ENCODE data around the gene EFHC1. TPM values are rescaled to one million over a fixed set of nuclear protein-coding genes. Genes with fewer than 3 reads are reported as not detected.
"Not testable (repeated sequence)": the region's sequence is repeated elsewhere in the genome, so short reads cannot be mapped to it uniquely, and the experiment has no call there.

EFHC1 gene
- total and polyA plus RNA-seq, 7 donors, result 1.8 to 38.5 (median 15.9) TPM

DNA sequence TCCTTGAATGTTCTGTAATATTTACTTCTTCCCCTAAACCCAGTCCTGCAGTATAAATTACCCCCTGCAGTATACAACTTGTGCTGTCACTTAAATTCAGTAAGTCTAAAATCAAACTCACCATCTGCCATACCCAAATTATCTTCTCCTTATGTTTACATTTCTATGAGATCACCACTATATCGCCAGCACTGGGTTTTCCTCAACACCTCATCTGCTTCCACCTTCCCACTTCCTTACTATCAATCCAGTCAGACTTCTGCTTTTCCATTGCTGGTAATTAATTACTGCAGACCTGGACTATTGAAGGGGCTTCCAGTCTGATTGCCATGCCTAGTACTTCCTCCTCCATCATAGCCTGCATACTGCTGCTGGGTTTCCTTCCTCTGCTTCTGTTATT is 15.2 kb downstream of the EFHC1 start:
- Histone ChIP-seq H3K4me1 (no peaks in the 10 kb centered on the region), H3K36me3 (peaks cover 0 to 22% (median 3%) of the 10 kb centered on the region in 4 donors), H3K27me3 (no peaks in the 10 kb centered on the region), H3K27ac (no peak overlapping the region), H3K9me3 (no peaks in the 10 kb centered on the region), H3K4me3 (no peak overlapping the region)
- 22 to 51% methylated on average over 1 of the region's 1 CpG for WGBS, 2 donors
- TF ChIP-seq, protein P1, sequence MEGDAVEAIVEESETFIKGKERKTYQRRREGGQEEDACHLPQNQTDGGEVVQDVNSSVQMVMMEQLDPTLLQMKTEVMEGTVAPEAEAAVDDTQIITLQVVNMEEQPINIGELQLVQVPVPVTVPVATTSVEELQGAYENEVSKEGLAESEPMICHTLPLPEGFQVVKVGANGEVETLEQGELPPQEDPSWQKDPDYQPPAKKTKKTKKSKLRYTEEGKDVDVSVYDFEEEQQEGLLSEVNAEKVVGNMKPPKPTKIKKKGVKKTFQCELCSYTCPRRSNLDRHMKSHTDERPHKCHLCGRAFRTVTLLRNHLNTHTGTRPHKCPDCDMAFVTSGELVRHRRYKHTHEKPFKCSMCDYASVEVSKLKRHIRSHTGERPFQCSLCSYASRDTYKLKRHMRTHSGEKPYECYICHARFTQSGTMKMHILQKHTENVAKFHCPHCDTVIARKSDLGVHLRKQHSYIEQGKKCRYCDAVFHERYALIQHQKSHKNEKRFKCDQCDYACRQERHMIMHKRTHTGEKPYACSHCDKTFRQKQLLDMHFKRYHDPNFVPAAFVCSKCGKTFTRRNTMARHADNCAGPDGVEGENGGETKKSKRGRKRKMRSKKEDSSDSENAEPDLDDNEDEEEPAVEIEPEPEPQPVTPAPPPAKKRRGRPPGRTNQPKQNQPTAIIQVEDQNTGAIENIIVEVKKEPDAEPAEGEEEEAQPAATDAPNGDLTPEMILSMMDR (IDR thresholded peaks at IDR 0.05), result no peak
- no peak for TF ChIP-seq POLR2AphosphoS5 (IDR thresholded peaks at IDR 0.05)
- intact Hi-C loops (cut with DNase I), result no loop called here
- DNase-seq, result no peak

DNA sequence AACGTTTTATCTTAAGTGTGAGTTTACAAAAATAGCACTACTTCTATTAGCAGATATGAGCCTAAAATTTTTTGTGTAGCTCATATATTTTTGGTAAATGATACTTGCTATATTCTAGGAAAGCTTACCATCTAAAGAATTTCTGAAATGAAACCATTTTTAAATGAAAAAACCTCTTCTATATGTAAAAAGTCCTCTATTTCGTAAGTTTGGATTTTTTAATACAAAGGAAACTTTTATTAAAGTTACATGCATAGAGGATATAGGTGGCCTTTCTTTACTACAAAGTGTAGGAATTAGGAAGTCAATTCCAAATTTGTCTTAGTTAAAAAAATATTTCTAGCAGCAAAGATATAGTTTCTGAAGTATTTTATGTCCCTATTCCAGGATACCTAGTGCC is 18.8 kb downstream of the EFHC1 start:
- Histone ChIP-seq H3K4me1 (no peaks in the 10 kb centered on the region), H3K36me3 (peaks cover 0 to 25% (median 3%) of the 10 kb centered on the region in 4 donors), H3K27ac (no peak overlapping the region), H3K9me3 (no peaks in the 10 kb centered on the region), H3K27me3 (no peaks in the 10 kb centered on the region), H3K4me3 (no peak overlapping the region)
- intact Hi-C loops (cut with DNase I), result no loop called here
- WGBS, 2 donors, result 91 to 92% methylated on average over 2 of the region's 2 CpGs
- DNase-seq, result no peak
- TF ChIP-seq POLR2A (IDR thresholded peaks at IDR 0.05) (no peak), EP300 (IDR thresholded peaks at IDR 0.05) (no peak), POLR2AphosphoS5 (IDR thresholded peaks at IDR 0.05) (no peak)
- TF ChIP-seq, protein P1 (IDR thresholded peaks at IDR 0.05), result no peak

DNA sequence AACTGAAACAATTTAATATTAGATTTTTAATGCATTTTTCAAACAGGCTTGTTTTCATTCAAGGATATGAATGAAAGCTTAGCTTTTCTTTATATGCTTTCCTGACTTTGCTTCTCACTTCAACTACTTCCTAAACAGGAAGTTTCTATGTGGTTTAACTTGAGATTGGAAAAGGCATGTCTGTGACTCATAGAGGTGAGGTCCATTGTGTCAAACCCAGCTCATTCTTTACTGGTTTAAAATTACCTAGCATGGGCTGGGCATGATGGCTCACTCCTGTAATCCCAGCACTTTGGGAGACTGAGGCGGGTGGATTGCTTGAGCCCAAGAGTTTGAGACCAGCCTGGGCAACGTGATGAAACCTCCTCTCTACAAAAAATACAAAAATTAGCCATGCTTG is 34.4 kb downstream of the EFHC1 start:
- Histone ChIP-seq H3K36me3 (peaks cover 0 to 18% (median 0%) of the 10 kb centered on the region in 4 donors), H3K4me1 (no peaks in the 10 kb centered on the region), H3K27ac (no peak overlapping the region), H3K27me3 (no peaks in the 10 kb centered on the region), H3K9me3 (peaks cover 0 to 6% (median 0%) of the 10 kb centered on the region in 4 donors), H3K4me3 (no peak overlapping the region)
- no peak for DNase-seq
- intact Hi-C loops (cut with DNase I), result no loop called here
- 93% methylated on average over 2 of the region's 2 CpGs for WGBS, 2 donors
- TF ChIP-seq POLR2AphosphoS5 (IDR thresholded peaks at IDR 0.05) (no peak), EP300 (IDR thresholded peaks at IDR 0.05) (no peak), POLR2A (IDR thresholded peaks at IDR 0.05) (no peak)
- TF ChIP-seq, protein P1 (IDR thresholded peaks at IDR 0.05), result no peak

DNA sequence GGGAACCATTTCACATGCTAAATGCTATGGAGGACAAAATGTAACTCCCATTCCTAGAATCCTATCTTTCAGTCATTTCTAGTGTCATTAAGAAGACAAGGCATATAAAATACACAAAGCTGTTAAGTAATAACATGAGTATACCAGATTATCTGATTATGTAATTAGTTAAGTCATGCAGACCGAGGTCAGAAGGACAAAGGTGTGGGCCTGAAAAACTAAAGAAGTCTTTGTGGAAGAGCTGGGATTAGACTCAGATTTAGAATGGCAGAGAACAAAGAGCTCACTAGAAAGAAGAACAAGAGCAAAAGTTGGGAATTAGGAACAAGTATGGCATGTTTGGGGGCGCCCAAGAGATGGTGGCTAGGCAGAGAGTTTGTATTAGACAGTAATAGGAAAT is 37.0 kb downstream of the EFHC1 start:
- 92 to 93% methylated on average over 2 of the region's 2 CpGs for WGBS, 2 donors
- peaks cover 0 to 18% (median 0%) of the 10 kb centered on the region in 4 donors for H3K36me3 ChIP-seq
- H3K9me3 ChIP-seq, result no peaks in the 10 kb centered on the region
- no peak for DNase-seq
- H3K27ac ChIP-seq, result no peak overlapping the region
- intact Hi-C loops (cut with DNase I), result no loop called here
- TF ChIP-seq, protein P1 (IDR thresholded peaks at IDR 0.05), result no peak
- TF ChIP-seq POLR2A (IDR thresholded peaks at IDR 0.05) (no peak), EP300 (IDR thresholded peaks at IDR 0.05) (no peak), POLR2AphosphoS5 (IDR thresholded peaks at IDR 0.05) (no peak)
- H3K4me3 ChIP-seq, result no peak overlapping the region
- H3K27me3 ChIP-seq, result no peaks in the 10 kb centered on the region
- no peaks in the 10 kb centered on the region for H3K4me1 ChIP-seq

DNA sequence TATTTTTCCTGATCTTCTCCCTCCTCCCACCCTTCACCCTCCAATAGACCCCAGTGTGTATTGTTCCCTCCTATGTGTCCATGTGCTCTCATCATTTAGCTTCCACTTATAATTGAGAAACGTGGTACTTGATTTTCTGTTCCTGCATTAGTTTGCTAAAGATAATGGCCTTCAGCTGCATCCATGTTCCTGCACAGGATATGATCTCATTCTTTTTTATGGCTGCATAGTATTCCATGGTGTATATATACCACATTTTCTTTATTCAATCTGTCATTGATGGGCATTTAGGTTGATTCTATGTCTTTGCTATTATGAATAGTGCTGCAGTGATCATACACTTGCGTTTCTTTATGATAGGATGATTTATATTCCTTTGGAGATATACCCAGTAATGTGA is 41.1 kb downstream of the EFHC1 start:
- DNase-seq; H3K27me3 ChIP-seq; H3K9me3 ChIP-seq; H3K36me3 ChIP-seq; H3K27ac ChIP-seq; H3K4me1 ChIP-seq; intact Hi-C loops (cut with DNase I); H3K4me3 ChIP-seq: not testable (repeated sequence)
- 95 to 96% methylated on average over 2 of the region's 2 CpGs for WGBS, 2 donors
